HG03432 (cell line): ENCODE data around the gene NADK.
A peak's percentile ranks its signal among the peaks of the same experiment; 100 is the strongest.
"Not testable (repeated sequence)": the region's sequence is repeated elsewhere in the genome, so short reads cannot be mapped to it uniquely, and the experiment has no call there.

ENCODE experiments used
- ATAC-seq: cut with Tn5 transposase; IDR thresholded peaks from one replicate; pipeline ENCODE4 v1.9.1; 2021; ENCODE audit warnings: mild to moderate bottlenecking, moderate library complexity; ENCODE audit not compliant: unreplicated experiment

Gene NADK

DNA sequence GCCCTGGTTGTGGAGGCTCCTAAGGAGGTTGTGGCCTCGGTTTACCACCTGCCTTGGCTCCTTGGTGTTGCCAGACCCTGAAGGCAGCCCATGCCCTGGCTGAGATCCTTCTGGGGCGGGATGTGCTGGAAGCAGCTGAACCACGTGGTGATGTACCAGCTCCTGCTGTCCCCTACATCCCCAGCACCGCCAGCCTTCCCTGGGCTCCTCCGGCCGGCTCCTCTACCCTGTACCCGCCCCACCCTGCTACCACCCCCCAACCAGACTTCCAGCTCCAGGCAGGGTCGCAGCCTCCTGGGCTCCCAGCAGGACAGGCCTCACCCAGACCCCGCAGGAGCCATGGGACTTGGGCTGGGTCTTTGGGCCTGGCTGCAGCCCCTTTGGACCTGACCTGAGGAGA, 28.3 kb downstream of the NADK start:
- ATAC-seq, result not testable (repeated sequence)

DNA sequence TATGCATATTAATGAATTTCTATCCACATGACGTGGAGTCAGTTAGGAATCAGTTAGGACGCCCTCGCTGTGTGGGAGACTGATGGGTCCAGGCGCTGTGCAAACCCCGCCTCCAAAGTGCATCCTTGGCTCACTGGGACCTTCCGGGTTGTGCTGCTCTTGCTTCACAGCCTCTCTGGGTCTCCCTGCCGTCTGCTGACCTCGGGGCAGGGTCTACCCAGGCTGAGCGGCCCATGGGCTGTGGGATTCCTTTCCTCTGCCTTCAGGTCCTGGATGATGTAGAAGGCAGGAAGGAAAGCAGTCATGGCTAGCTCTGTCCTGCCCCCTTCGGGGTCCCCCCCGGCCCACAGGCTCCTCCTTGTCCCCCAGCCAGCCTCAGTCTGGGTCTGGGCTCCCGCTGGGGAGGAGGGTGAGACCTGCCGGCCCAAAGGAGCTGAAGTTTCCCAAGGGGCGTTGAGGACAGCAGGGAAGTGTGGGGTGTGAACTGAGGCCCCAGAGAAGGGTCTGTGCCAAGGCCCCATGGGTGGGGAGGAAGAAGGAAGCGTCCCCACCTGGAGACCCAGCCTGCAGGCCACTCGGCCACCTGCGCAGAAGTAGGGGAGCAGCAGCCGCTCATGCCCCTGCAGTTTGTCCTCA, 29.5 kb downstream of the NADK start:
- no peak for ATAC-seq

DNA sequence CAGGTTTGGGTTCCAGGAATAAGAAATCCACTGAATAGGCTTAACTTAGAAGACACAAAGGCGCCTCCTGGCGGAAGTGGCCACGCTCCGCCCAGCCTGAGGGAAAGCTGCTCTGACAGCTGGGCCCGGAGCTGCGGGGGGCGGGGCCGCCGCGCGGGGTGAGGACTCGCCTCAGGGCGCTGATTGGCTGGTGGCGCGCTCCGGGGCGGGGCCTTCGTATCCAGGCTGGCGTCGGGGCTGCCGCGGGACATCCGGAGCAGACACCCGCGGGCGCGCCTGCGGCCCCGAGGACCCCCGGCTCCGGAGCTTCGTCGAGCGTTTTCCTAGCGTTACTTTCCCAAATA, 31.7 kb downstream of the NADK start:
- ATAC-seq, result peak; percentile 80

- ATAC-seq, result peak; percentile 68
Measured at GRCh38 chr1:1745651-1746565, 32.4 kb downstream of the NADK start.

DNA sequence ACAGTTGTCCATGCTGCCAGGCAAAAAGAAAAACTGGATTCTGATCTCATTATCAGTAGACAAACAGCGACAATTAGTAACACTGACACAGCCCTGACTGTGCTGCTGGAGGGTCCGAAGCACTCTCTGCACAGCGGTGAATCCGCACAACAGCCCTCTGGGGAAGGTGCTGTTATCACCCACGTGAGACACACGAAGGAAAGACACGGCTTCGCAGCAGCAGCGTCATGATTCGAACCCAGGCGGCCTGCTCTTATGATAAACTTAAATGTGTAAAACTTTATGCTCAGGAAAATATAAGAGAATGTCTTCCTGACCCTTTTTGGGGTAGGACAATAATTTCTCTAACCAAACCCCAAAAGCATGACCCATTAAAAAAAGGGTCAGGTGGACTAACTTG, 35.7 kb downstream of the NADK start:
- not testable (repeated sequence) for ATAC-seq

- not testable (repeated sequence) for ATAC-seq
Measured at GRCh38 chr1:1741013-1741412, 37.3 kb downstream of the NADK start.

DNA sequence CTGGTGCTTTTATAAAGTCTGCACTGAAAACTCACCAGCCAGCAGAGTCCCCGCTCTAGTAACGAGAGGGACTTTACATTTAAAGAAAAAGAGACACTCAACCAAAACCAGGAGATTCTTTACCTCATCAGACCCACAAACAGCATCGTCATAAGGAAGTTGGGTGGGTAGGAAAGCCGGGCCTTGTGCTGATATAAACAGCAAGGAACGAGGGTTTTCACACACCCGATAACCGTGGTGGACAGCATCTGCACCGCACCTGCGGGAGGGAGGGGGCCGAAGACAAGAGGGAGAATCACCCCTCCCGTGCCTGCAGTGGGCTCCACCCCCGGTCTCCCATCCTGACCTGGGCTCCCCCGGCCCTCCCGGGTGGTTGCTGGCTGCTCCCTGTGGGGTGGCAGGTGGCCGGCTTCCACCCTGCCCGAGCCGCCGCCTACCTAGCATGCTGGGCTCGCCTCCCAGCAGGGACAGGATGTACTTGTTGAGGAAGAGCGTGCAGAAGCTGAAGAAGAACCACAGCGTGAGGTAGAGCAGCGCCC, 39.4 kb downstream of the NADK start:
- ATAC-seq, result not testable (repeated sequence)

DNA sequence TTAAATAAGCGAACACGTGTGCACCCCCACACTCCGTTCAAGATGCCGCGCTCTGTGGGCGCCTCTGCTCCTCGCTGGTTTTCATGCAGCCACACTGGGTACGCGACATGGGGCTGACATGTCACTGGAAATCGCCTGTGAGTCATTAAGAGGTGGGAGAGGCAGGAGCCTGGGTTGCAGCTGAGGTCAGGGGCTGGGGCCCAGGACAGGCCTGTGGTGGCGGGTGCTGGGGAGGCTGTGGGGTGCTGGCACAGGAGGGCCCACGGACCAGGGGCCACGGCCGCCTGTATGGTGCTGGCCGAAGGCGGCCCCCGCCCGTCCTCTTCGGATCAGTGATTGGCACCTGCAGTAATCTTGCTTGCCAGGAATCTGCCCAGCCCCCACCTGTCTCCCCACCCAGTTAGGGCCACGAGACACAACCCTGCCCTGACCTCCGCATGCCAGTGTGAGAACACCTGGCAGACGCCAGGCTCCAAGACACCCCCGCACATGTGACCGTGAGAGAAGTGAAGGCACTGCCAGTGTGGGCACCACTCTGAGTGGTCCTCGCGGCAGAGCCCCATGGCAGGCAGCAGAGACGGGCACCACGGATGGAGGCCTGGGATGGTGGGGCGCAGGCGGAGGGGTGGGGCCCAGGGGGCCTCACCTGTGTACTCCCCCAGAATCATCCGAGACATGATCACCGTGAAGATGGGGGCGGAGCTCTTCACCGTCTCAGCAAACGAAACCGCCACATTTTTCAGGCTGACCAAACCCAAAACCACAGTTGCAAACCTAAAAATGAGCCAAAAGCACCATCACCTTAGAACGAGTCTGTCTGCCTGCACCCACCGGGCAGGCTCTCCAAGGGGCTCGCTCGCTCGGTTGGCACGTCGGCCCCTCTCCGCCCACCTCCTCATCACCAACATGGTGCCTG, 40.3 kb downstream of the NADK start:
- ATAC-seq, result not testable (repeated sequence)

DNA sequence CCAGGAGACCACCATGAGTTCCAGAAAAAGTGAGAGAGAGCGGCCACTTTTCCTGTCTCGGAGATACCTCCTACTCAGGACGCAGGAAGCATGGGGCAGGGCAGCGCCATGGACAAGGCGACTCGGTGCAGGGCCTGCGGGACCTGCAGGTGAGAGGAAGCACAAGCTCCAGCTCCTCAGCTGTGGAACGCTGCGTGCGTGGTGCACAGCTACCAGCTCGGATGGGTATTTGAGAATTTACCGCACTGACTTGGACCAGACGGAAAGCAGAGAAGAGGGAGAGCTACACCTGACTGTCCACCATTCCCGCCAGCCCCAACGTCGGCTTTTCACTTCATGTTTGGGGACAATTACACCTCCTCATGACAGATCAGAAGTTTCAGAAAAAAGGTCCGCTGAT, 45.9 kb downstream of the NADK start:
- ATAC-seq, result no peak

GRCh38 chr1:1730870-1731269, 47.4 kb downstream of the NADK start:
- ATAC-seq, result no peak

DNA sequence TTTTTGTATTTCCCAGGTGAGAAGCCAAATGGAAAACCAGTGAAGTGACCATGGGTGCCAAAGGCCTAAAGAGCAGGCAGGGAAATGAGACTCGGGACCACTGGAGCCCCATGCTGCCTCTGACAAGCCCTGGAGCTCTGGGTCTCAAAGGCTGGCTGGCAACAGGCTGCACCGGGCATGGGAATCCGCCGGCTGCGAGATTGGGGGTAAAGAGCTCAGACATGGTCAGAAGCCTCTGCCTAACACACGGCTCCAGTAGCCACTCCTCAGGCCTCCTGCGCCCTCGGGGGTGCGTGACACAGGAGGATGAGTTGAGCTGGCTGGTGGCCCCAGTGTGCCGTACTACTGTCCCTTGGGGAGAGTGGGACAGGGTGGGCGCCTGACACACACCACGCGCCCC, 48.0 kb downstream of the NADK start:
- not testable (repeated sequence) for ATAC-seq

DNA sequence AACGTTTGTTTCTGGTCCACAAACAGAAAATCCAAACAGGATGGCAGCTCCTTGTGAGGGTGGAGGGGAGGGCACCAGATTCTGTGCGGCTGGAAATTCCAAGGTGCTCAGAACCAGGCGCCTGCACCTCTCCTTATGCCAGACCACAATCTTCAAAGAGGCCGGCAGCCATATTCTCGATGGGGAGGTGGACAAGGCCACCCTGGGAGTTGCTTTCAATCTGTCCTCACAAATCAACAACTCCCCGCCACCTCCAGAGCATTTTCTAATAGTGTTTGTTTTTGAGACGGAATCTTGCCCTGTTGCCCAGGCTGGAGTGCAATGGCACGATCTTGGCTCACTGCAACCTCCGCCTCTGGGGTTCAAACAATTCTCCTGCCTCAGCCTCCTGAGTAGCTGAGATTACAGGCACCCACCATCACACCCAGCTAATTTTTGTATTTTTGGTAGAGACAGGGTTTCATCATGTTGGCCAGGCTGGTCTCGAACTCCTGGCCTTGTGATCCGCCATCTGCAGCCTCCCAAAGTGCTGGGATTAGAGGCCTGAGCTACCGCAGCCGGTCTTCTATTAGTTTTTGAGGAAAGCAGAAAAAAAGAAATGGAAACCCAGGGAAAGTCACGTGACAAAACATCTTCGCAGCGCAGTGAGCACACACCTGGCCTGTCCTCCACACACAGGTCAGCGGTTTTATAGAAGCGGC, 49.0 kb downstream of the NADK start:
- ATAC-seq, result not testable (repeated sequence)

GRCh38 chr1:1728308-1729005, 49.8 kb downstream of the NADK start:
- not testable (repeated sequence) for ATAC-seq

DNA sequence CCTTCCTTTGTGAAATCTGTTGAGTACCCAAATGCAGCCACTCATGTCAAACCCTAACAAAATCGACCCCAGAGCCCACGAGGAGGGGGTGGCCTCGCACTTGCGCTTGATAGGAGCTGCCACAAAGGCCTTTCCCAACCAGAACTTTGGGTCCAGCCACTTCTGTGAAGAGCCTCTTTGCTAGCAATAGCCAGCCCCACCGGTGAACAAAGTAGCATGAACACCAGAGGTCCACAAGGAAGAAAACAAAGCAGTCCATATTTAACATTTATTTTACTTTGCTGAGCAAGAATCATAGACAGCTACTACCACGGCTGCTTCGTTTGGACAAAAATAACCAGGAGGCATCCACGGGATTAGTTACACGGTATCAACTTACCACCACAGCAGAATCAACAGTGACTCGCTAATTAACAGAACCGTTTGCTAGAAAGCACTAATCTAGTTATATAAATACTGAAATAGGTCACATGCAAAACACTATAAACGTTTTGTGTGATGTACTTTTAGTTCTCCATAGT, 51.1 kb downstream of the NADK start:
- ATAC-seq, result not testable (repeated sequence)

- not testable (repeated sequence) for ATAC-seq
Measured at GRCh38 chr1:1726088-1726487, 52.2 kb downstream of the NADK start.

DNA sequence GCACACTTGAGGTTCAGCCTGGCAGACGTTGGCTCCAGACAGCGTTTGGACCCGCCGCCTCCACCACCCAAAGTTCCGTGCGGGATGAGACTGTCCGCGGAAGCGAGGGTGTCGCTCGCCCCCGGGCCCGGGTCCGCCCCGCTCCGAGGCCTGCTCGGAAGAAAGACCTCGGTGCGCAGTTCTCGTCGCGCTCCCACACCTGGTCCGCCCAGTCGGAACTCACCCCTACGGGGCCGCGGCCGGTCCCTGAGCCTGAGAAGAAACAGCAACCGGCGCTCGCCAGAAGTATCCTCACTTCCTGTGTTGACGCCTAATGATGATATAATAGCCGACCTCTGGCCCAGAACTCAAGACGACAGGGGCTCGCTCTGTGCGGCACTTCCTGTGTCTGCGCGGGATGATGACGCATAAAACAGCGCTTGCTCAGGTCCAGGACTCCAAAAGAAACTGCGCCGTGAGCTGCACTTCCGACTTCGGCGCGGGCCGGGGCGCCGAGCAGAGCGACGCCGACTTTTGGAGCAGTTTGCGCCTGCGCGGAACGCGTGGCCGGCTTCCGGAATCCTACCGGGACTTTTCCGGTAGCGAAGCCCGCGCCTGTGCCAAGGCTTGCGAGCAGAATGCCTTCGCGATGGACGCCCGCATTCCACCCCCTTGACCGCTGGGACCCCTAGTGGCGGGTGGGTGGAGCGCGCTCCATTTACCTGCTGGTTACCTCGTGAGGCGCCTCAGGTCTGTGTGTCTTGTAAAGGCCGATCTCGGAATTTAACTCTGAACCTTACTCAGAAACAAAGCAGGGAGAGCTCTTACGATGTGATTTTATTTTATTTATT, 54.0 kb downstream of the NADK start, which contains the start of gene CDK11A:
Gene CDK11A, minus strand, starts transcription at position 323 of the 830 bp plus-strand sequence. CDS start 1,539 bp downstream, outside the sequence.
- ATAC-seq, result peak; percentile 92

DNA sequence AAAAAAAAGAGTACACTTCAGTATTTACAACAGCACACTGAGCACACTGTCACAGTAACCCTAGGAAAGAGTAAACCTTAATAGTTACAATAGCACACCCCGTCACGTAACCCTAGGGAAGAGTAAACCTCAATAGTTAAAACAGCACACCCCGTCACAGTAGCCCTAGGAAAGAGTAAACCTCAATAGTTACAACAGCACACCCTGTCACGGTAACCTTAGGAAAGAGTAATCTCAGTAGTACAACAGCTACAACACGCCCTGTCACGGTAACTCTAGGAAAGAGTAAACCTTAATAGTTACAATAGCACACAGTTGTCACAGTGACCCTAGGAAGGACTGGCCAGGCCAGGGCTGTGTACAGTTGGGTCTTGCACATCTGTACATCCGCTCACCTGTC, 57.1 kb downstream of the NADK start:
- ATAC-seq, result no peak

DNA sequence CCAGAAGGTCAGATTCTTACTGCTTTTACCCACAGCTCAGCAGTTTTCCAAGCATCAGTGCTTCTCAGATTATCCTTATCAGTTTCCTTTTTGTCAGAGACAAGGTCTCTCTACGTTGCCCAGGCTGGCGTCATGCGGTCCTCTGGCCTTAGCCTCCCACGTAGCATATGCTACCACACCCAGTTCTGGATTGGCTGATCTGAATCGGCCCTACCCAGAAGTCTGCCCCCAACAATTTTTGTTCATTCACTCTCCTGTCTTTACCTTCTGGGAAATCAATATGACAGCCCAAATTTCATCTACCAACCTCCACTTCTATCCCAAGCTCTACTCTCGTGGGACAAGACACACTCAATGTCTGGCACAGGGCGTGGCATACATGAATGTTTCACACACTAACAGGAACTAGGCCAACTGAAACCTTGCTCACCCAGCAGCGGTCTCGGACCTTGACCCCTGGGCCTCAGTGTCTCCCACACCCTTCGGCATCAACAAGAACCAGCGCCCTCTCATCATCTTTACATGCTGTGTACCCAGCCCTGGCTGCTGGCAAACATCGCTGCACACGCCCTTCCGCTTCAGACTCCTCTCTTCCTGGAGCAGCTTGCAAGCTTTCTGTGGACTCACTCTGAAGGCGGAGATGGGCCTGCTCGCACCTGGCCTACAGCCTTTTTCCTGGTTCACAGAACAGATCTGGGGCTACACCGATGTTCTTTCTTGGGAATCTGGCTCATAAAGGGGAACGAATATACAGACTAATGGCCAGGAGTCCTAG, 63.0 kb downstream of the NADK start:
- not testable (repeated sequence) for ATAC-seq
